ENCODE data around the gene PPP1R16B.
A peak's percentile ranks its signal among the peaks of the same experiment; 100 is the strongest.

Gene PPP1R16B

GRCh38 chr20:38962928-38963401, 157.5 kb downstream of the PPP1R16B start:
- Histone ChIP-seq H3K36me3 (peaks cover 1 to 31% (median 14%) of the 10 kb centered on the region in 11 experiments; a peak in 17 of 22 replicates), H3K27me3 (no peaks in the 10 kb centered on the region), H3K4me3 (peak overlapping the region; percentile 72 to 98 (median 90)), H3K4me2 (peak overlapping the region; percentile 71 to 90 (median 85)), H3K4me1 (peaks cover 17 to 23% (median 19%) of the 10 kb centered on the region in 10 experiments), H3K9me3 (replicated peaks in 1 of 11) (no peaks in the 10 kb centered on the region), H3K9ac (peak overlapping the region; percentile 88 to 96 (median 92)), H3K27ac (peak overlapping the region; percentile 82 to 95 (median 93); a peak in 21 of 22 replicates), H4K20me1 (peaks cover 0 to 19% (median 7%) of the 10 kb centered on the region in 11 experiments; a peak in 12 of 22 replicates)
- TF ChIP-seq Cebpa-rat (IDR thresholded peaks at IDR 0.05) = no peak

- Histone ChIP-seq H4K20me1 (peaks cover 0 to 24% (median 13%) of the 10 kb centered on the region in 11 experiments; a peak in 13 of 22 replicates), H3K27ac (no peak overlapping the region), H3K9me3 (replicated peaks in 1 of 11) (no peaks in the 10 kb centered on the region), H3K4me2 (peak overlapping the region in 10 of 11 experiments; percentile 71 to 90 (median 84); a peak in 15 of 22 replicates), H3K27me3 (no peaks in the 10 kb centered on the region), H3K36me3 (peaks cover 9 to 39% (median 18%) of the 10 kb centered on the region in 11 experiments; a peak in 19 of 22 replicates), H3K4me3 (no peak overlapping the region; a peak in 1 of 20 replicates), H3K4me1 (peaks cover 17 to 23% (median 19%) of the 10 kb centered on the region in 10 experiments), H3K9ac (no peak overlapping the region)
- TF ChIP-seq Cebpa-rat (IDR thresholded peaks at IDR 0.05) = no peak
Measured at GRCh38 chr20:38963745-38964144, 158.2 kb downstream of the PPP1R16B start.

GRCh38 chr20:38965264-38965663, 159.8 kb downstream of the PPP1R16B start:
- no peak overlapping the region for H3K27ac ChIP-seq
- TF ChIP-seq Cebpa-rat (IDR thresholded peaks at IDR 0.05) = no peak
- no peaks in the 10 kb centered on the region for H3K27me3 ChIP-seq
- no peak overlapping the region for H3K4me2 ChIP-seq
- H3K9me3 ChIP-seq (replicated peaks in 1 of 11) = no peaks in the 10 kb centered on the region
- peaks cover 17 to 23% (median 19%) of the 10 kb centered on the region in 10 experiments for H3K4me1 ChIP-seq
- peaks cover 23 to 54% (median 34%) of the 10 kb centered on the region in 11 experiments; a peak in 21 of 22 replicates for H3K36me3 ChIP-seq
- H3K4me3 ChIP-seq = no peak overlapping the region
- no peak overlapping the region for H3K9ac ChIP-seq
- H4K20me1 ChIP-seq = peaks cover 0 to 29% (median 16%) of the 10 kb centered on the region in 11 experiments; a peak in 13 of 22 replicates

- Histone ChIP-seq H3K4me2 (no peak overlapping the region), H3K4me3 (no peak overlapping the region), H3K9me3 (replicated peaks in 1 of 11) (no peaks in the 10 kb centered on the region), H3K27me3 (no peaks in the 10 kb centered on the region), H3K36me3 (peaks cover 48 to 77% (median 61%) of the 10 kb centered on the region in 11 experiments), H3K27ac (no peak overlapping the region), H3K4me1 (peaks cover 6 to 12% (median 8%) of the 10 kb centered on the region in 10 experiments; a peak in 18 of 20 replicates), H3K9ac (no peak overlapping the region), H4K20me1 (peaks cover 0 to 29% (median 16%) of the 10 kb centered on the region in 11 experiments; a peak in 13 of 22 replicates)
- no peak for TF ChIP-seq Cebpa-rat (IDR thresholded peaks at IDR 0.05)
Measured at GRCh38 chr20:38968090-38968489, 162.6 kb downstream of the PPP1R16B start.

- H3K27ac ChIP-seq = no peak overlapping the region
- no peaks in the 10 kb centered on the region for H3K27me3 ChIP-seq
- no peak overlapping the region for H3K9ac ChIP-seq
- H3K36me3 ChIP-seq = peaks cover 63 to 89% (median 74%) of the 10 kb centered on the region in 11 experiments
- no peak overlapping the region for H3K4me2 ChIP-seq
- H3K4me3 ChIP-seq = no peak overlapping the region
- H4K20me1 ChIP-seq = peaks cover 0 to 29% (median 16%) of the 10 kb centered on the region in 11 experiments; a peak in 13 of 22 replicates
- H3K9me3 ChIP-seq (replicated peaks in 1 of 11) = no peaks in the 10 kb centered on the region
- H3K4me1 ChIP-seq = no peaks in the 10 kb centered on the region
- TF ChIP-seq Cebpa-rat (IDR thresholded peaks at IDR 0.05) = no peak
Measured at GRCh38 chr20:38969708-38970107, 164.2 kb downstream of the PPP1R16B start.

GRCh38 chr20:38970302-38970701, 164.8 kb downstream of the PPP1R16B start:
- Histone ChIP-seq H3K36me3 (peaks cover 68 to 87% (median 78%) of the 10 kb centered on the region in 11 experiments), H3K4me3 (no peak overlapping the region), H4K20me1 (peaks cover 0 to 29% (median 16%) of the 10 kb centered on the region in 11 experiments; a peak in 13 of 22 replicates), H3K4me1 (no peaks in the 10 kb centered on the region), H3K9ac (no peak overlapping the region), H3K4me2 (no peak overlapping the region), H3K27ac (no peak overlapping the region), H3K9me3 (replicated peaks in 1 of 11) (no peaks in the 10 kb centered on the region), H3K27me3 (no peaks in the 10 kb centered on the region)
- TF ChIP-seq Cebpa-rat (IDR thresholded peaks at IDR 0.05) = no peak
